HepG2 (cell line): ENCODE data around the gene SMPD2. TPM values are rescaled to one million over a fixed set of nuclear protein-coding genes. Genes with fewer than 3 reads are reported as not detected.

Source experiments
- ATAC-seq: fragments of 200-7000 bp; cut with Tn5 transposase; 3 replicates; pipeline ENCODE4 v1.9.1; 2020; ENCODE audit warnings: mild to moderate bottlenecking, moderate library complexity
- BruUV-seq: library from RNA; stranded (reverse); fragments of 400-500 nt; replicated peaks from 2 replicates; lab custom pipeline; 2021; lab: Mats Ljungman, UMichigan
- CTCF ChIA-PET: fragments of 300-600 bp; formaldehyde crosslinking; extraction: SDS; loops from one replicate; lab custom pipeline; 2021; ENCODE audit warnings: low total read pairs, inconsistent platforms, low intra/inter-chr PET ratio; lab: Yijun Ruan, JAX
- POLR2A ChIA-PET: fragments of 350-600 bp; sonication (Branson Sonifier 250); formaldehyde crosslinking; loops from one replicate; lab custom pipeline; 2020; ENCODE audit warnings: antibody characterized with exemption, inconsistent platforms; lab: Yijun Ruan, JAX
- DNase-seq: peaks from one replicate; pipeline ENCODE4 v3.0.0-alpha.2; 2015; ENCODE audit warnings: low spot score
- FAIRE-seq: peaks from 3 replicates; lab custom pipeline; 2011; peaks lifted over from hg19 to GRCh38; lab: Jason Lieb, UNC
- H2AFZ ChIP-seq: one replicate; pipeline ENCODE4 v1.6.1; 2011; ENCODE audit warnings: low read length, inconsistent platforms
- H3K27ac ChIP-seq: fragments of 300-600 bp; 3 replicates; pipeline ENCODE4 v1.8.0; 2011; ENCODE audit warnings: mixed run types, mild to moderate bottlenecking, mixed read lengths, low read length, inconsistent platforms; ENCODE audit not compliant: insufficient read depth; ENCODE audit errors: extremely low read length
- H3K27me3 ChIP-seq, 2 experiments: fragments of 200-600 bp in 1 of 2; 2 replicates in 1 of 2; 3 replicates in 1 of 2; pipeline versions ENCODE4 v1.6.0 to v1.8.0; 2011; ENCODE audit warnings: low read length in 2 of 2, mild to moderate bottlenecking in 2 of 2, moderate library complexity in 2 of 2, inconsistent platforms in 1 of 2; ENCODE audit not compliant: insufficient read depth in 2 of 2, control insufficient read depth in 1 of 2
- H3K36me3 ChIP-seq, 2 experiments: fragments of 200-600 bp in 1 of 2; replicated peaks in 1 of 2; 2 replicates in 1 of 2; 3 replicates in 1 of 2; pipeline versions ENCODE4 v1.5.1 to v1.8.0; 2011; ENCODE audit warnings: low read length in 2 of 2, inconsistent platforms in 1 of 2; ENCODE audit not compliant: insufficient read depth in 2 of 2, control insufficient read depth in 1 of 2
- H3K4me1 ChIP-seq: 2 replicates; pipeline ENCODE4 v1.5.1; 2012; ENCODE audit warnings: low read length, inconsistent platforms; ENCODE audit not compliant: insufficient read depth
- H3K4me2 ChIP-seq: 2 replicates; pipeline ENCODE4 v1.6.0; 2011; ENCODE audit warnings: low read depth, low read length, inconsistent platforms
- H3K4me3 ChIP-seq, 3 experiments: fragments of 200-600 bp in 1 of 3; sonication (generic), shearing (Covaris generic) in 1 of 3; replicated peaks in 1 of 3; 2 replicates each; pipeline ENCODE4 v1.5.1; 2011 to 2016; ENCODE audit warnings: low read length in 3 of 3, inconsistent platforms in 2 of 3, low read depth in 2 of 3, mild to moderate bottlenecking in 2 of 3, control low read depth in 1 of 3, mixed read lengths in 1 of 3; ENCODE audit not compliant: insufficient read depth in 1 of 3
- H3K79me2 ChIP-seq: one replicate; pipeline ENCODE4 v1.6.1; 2011; ENCODE audit warnings: low read length, inconsistent platforms; ENCODE audit not compliant: insufficient read depth
- H3K9ac ChIP-seq: 2 replicates; pipeline ENCODE4 v1.6.0; 2011; ENCODE audit warnings: mild to moderate bottlenecking, low read depth, low read length, inconsistent platforms; ENCODE audit not compliant: insufficient read depth
- H3K9me3 ChIP-seq: 2 replicates; pipeline ENCODE4 v1.5.1; 2012; ENCODE audit warnings: mild to moderate bottlenecking, low read length
- H4K20me1 ChIP-seq: 2 replicates; pipeline ENCODE4 v1.6.0; 2011; ENCODE audit warnings: inconsistent platforms, mild to moderate bottlenecking, low read length, moderate library complexity; ENCODE audit not compliant: insufficient read depth
- SIX1 ChIP-seq: sonication (generic); formaldehyde crosslinking; IDR thresholded peaks from 2 replicates; pipeline ENCODE4 v1.4.0; 2020; ENCODE audit warnings: missing genetic modification reagents, borderline replicate concordance
- STAT5B ChIP-seq: sonication (generic); formaldehyde crosslinking; IDR thresholded peaks from 2 replicates; pipeline ENCODE4 v1.4.0; 2020; ENCODE audit warnings: missing genetic modification reagents
- TBP ChIP-seq: sonication (generic); formaldehyde crosslinking; IDR thresholded peaks from 2 replicates; pipeline ENCODE4 v1.5.0; 2020; ENCODE audit warnings: missing genetic modification reagents
- THAP9 ChIP-seq: sonication (generic); formaldehyde crosslinking; IDR thresholded peaks from 2 replicates; pipeline ENCODE4; 2020; ENCODE audit warnings: missing genetic modification reagents, mild to moderate bottlenecking, borderline replicate concordance
- USF2 ChIP-seq, 2 experiments: sonication (generic) in 1 of 2; formaldehyde crosslinking in 1 of 2; IDR thresholded peaks; 2 replicates each; pipeline versions ENCODE4 v1.5.1 to v1.6.1; 2011 to 2020; ENCODE audit warnings: borderline replicate concordance in 1 of 2, low read depth in 1 of 2, low read length in 1 of 2, mild to moderate bottlenecking in 1 of 2, missing genetic modification reagents in 1 of 2, moderate library complexity in 1 of 2
- YEATS4 ChIP-seq: sonication (generic); formaldehyde crosslinking; IDR thresholded peaks from 2 replicates; pipeline ENCODE4 v1.4.0; 2020; ENCODE audit warnings: missing genetic modification reagents, borderline replicate concordance
- ZGPAT ChIP-seq: IDR thresholded peaks from 2 replicates; pipeline ENCODE4 v1.6.1; 2016; ENCODE audit warnings: mild to moderate bottlenecking
- ZNF510 ChIP-seq: sonication (generic); formaldehyde crosslinking; IDR thresholded peaks from 2 replicates; pipeline ENCODE4 v1.4.0; 2020; ENCODE audit warnings: low read depth, mild to moderate bottlenecking, missing genetic modification reagents
- ZNF616 ChIP-seq: sonication (generic); formaldehyde crosslinking; IDR thresholded peaks from 2 replicates; pipeline ENCODE4 v1.5.0; 2020; ENCODE audit warnings: low read depth, mild to moderate bottlenecking, missing genetic modification reagents
- WGBS: methylation state at CpG from one replicate; pipeline ENCODE4 v1.1.6; 2017; ENCODE audit warnings: low lambda C conversion rate; 5-methylcytosine and 5-hydroxymethylcytosine counted together
- in situ Hi-C: cut with HindIII; loops from 2 replicates; pipeline ENCODE4 v1.10.0; 2017; ENCODE audit warnings: low pct_unique_long_range_greater_than_20kb; ENCODE audit not compliant: extremely low pct_ligation_motif_present
- intact Hi-C: fragments of 100-400 bp; cut with micrococcal nuclease; formaldehyde crosslinking; loops from one replicate; pipeline ENCODE4 v1.10.0; 2022; ENCODE audit not compliant: unreplicated experiment
- polyA plus RNA-seq, 8 experiments: library from polyadenylated mRNA; depleted of rRNA in 3 of 8; stranded (reverse) in 7 of 8; unstranded in 1 of 8; fragments of >200 nt; fragmentation: Illumina TruSeq in 4 of 8; extraction: Trizol in 4 of 8; gene quantifications; 2 replicates each; pipeline versions ENCODE4 v1.2.1 to v1.2.3, GENCODE V29; 2011 to 2016; ENCODE audit warnings: low read depth in 4 of 8, missing spikeins in 1 of 8, mixed read lengths in 1 of 8; ENCODE audit not compliant: insufficient read depth in 1 of 8
- total RNA-seq, 5 experiments: library from RNA; depleted of rRNA; stranded (reverse); fragments of >200 nt; fragmentation: Illumina TruSeq; extraction: Trizol; gene quantifications; 2 replicates each; pipeline ENCODE4 v1.2.3, GENCODE V29; 2016; ENCODE audit warnings: low read depth in 1 of 5

The SMPD2 gene
- total and polyA plus RNA-seq, 2 of the 13 experiments (the other 11 are each of a cell fraction or from before 2014, with no cell fraction given), result 5.9 to 10.6 TPM

GRCh38 chr6:109469591-109470189, 29.2 kb downstream of the SMPD2 start:
- H3K36me3 ChIP-seq, result peaks cover 21 to 69% of the 10 kb centered on the region in 2 experiments; a peak in 4 of 5 replicates
- H3K4me3 ChIP-seq, result no peak overlapping the region
- no peak overlapping the region for H2AFZ ChIP-seq
- in situ Hi-C loops (no loop called here), intact Hi-C loops (no loop called here)
- H3K79me2 ChIP-seq, result no peaks in the 10 kb centered on the region
- no peak overlapping the region for H3K27ac ChIP-seq
- ATAC-seq (no peak), DNase-seq (no peak), FAIRE-seq (no peak)
- BruUV-seq, result no TSS peak
- CTCF ChIA-PET, result no interaction called here
- H3K9me3 ChIP-seq, result no peaks in the 10 kb centered on the region
- no peak overlapping the region for H3K4me2 ChIP-seq
- no peak overlapping the region for H3K9ac ChIP-seq
- POLR2A ChIA-PET, result interaction anchor here (0.9 kb wide), 1 partner anchor 28 kb away, joined by 3 read pairs; no protein-coding TSS in a partner anchor
- H4K20me1 ChIP-seq, result no peaks in the 10 kb centered on the region
- no peaks in the 10 kb centered on the region for H3K27me3 ChIP-seq
- no peaks in the 10 kb centered on the region for H3K4me1 ChIP-seq
- WGBS, result 96% methylated on average over 5 of the region's 5 CpGs
- TF ChIP-seq ZGPAT (CRISPR knock-in tag) (no peak), YEATS4 (CRISPR knock-in tag) (no peak)

- ATAC-seq, result no peak
- no peak for FAIRE-seq
- no peak for TF ChIP-seq SIX1 (CRISPR knock-in tag)
- no peak for TF ChIP-seq THAP9 (CRISPR knock-in tag)
- TF ChIP-seq USF2 (IDR thresholded peaks at IDR 0.05; ENCODE audit: low read depth, low read length), result no peak
- no peak for TF ChIP-seq USF2 (CRISPR knock-in tag; IDR thresholded peaks at IDR 0.05; ENCODE audit: borderline replicate concordance)
- TF ChIP-seq ZNF616, result no peak
- TF ChIP-seq TBP, result no peak
- TF ChIP-seq ZNF510 (CRISPR knock-in tag), result no peak
- no peak for TF ChIP-seq STAT5B
Measured at GRCh38 chr6:109471105-109471810, 30.7 kb downstream of the SMPD2 start.

More at GRCh38 chr6:109471105-109471810, 30.7 kb downstream of the SMPD2 start:
- Histone ChIP-seq H3K9ac (no peak overlapping the region), H3K36me3 (peaks cover 17 to 64% of the 10 kb centered on the region in 2 experiments; a peak in 4 of 5 replicates), H4K20me1 (no peaks in the 10 kb centered on the region), H2AFZ (no peak overlapping the region), H3K9me3 (no peaks in the 10 kb centered on the region), H3K4me3 (no peak overlapping the region), H3K4me2 (no peak overlapping the region), H3K27ac (no peak overlapping the region), H3K79me2 (no peaks in the 10 kb centered on the region), H3K27me3 (no peaks in the 10 kb centered on the region), H3K4me1 (no peaks in the 10 kb centered on the region)
- WGBS, result 89% methylated on average over 5 of the region's 5 CpGs
- POLR2A ChIA-PET, result interaction anchor here (0.6 kb wide), 1 partner anchor 11 kb away, joined by 3 read pairs; no protein-coding TSS in a partner anchor
- intact Hi-C loops, result no loop called here
- BruUV-seq, result no TSS peak
- no peak for DNase-seq
- CTCF ChIA-PET, result no interaction called here
- in situ Hi-C loops, result no loop called here
